Coronary artery (tissue), 2 donors: ENCODE results near the gene KAZN.
A peak's percentile ranks its signal among the peaks of the same experiment; 100 is the strongest.

ENCODE experiments used
- DNase-seq: peaks from one replicate; pipeline ENCODE4 v3.0.0-alpha.2; 2017; ENCODE audit warnings: low spot score
- H3K27ac ChIP-seq, 2 donors: fragments of 200-600 bp; sonication (generic); one replicate each; pipeline ENCODE4 v1.5.1; 2016 to 2019
- H3K4me3 ChIP-seq: fragments of 200-600 bp; sonication (generic); 2 replicates; pipeline ENCODE4 v1.5.1; 2016; ENCODE audit warnings: mild to moderate bottlenecking, moderate library complexity
- TF ChIP-seq, protein P1 (sequence below): fragments of 200-600 bp; sonication (generic); IDR thresholded peaks from one replicate; pipeline ENCODE4 v1.5.1; 2019; ENCODE audit warnings: antibody characterized with exemption

The KAZN gene

DNA sequence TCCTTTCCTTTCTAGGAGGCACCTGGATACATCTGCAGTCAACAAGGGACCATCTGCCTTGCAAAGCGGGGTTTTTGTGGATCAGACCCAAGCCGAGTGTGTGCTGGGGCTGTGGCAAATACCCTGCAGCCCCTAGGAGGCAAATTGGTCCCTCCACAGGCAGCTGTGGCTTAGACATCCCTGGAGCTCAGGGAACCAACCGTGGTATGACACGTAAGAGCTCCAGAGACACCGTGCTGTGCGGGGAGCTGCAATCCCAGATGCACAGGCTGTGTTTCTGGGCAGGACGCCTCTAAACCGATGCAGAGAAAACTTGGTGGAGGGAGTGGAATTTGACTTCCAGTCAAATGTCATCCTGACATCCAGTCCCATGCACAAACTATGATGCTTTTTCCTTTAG, 141.5 kb downstream of the KAZN start:
- Histone ChIP-seq H3K27ac (no peak overlapping the region), H3K4me3 (no peak overlapping the region)
- DNase-seq: no peak
- TF ChIP-seq, protein P1, sequence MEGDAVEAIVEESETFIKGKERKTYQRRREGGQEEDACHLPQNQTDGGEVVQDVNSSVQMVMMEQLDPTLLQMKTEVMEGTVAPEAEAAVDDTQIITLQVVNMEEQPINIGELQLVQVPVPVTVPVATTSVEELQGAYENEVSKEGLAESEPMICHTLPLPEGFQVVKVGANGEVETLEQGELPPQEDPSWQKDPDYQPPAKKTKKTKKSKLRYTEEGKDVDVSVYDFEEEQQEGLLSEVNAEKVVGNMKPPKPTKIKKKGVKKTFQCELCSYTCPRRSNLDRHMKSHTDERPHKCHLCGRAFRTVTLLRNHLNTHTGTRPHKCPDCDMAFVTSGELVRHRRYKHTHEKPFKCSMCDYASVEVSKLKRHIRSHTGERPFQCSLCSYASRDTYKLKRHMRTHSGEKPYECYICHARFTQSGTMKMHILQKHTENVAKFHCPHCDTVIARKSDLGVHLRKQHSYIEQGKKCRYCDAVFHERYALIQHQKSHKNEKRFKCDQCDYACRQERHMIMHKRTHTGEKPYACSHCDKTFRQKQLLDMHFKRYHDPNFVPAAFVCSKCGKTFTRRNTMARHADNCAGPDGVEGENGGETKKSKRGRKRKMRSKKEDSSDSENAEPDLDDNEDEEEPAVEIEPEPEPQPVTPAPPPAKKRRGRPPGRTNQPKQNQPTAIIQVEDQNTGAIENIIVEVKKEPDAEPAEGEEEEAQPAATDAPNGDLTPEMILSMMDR: no peak

DNA sequence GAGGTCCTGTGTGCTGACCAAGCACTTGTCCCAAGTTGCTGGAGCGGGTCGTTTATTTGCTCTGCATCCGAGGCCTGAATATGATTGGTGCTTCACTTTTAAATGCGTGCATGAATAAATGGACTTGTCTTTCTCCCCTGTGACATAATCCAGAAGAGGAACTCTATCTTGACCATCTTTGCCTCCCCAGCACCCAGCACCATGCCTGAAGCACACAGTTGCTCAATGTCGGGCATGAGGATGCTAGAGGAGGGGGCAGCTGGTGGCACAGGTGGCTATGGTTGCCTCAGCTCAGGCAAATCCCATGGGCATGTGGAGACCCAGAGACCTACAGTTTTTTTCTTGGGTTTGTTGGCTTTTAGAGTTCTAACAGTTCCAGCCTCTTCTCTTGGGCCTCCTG, 142.6 kb downstream of the KAZN start:
- Histone ChIP-seq H3K4me3 (no peak overlapping the region), H3K27ac (no peak overlapping the region)
- no peak for DNase-seq
- TF ChIP-seq, protein P1: no peak

DNA sequence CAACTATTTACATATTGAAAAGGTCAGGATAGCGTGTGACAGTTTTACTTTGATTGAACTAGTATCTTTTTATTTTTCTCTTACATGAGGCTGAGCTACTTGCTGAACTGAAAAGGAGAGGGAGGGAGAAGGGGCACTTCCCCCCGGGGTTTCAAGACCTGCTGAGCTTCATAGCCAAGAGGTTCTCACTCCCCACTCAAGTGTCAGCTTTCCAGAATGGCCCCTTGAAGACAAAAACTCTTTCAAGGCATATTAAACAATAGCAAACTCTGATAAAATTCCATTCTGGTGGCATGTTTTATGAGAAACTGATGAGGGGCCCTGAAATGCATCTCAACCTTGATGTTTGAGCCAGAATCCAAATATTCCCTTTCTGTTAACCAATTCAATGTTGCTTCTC, 143.0 kb downstream of the KAZN start:
- H3K4me3 ChIP-seq: no peak overlapping the region
- DNase-seq: no peak
- no peak overlapping the region for H3K27ac ChIP-seq
- TF ChIP-seq, protein P1: no peak

DNA sequence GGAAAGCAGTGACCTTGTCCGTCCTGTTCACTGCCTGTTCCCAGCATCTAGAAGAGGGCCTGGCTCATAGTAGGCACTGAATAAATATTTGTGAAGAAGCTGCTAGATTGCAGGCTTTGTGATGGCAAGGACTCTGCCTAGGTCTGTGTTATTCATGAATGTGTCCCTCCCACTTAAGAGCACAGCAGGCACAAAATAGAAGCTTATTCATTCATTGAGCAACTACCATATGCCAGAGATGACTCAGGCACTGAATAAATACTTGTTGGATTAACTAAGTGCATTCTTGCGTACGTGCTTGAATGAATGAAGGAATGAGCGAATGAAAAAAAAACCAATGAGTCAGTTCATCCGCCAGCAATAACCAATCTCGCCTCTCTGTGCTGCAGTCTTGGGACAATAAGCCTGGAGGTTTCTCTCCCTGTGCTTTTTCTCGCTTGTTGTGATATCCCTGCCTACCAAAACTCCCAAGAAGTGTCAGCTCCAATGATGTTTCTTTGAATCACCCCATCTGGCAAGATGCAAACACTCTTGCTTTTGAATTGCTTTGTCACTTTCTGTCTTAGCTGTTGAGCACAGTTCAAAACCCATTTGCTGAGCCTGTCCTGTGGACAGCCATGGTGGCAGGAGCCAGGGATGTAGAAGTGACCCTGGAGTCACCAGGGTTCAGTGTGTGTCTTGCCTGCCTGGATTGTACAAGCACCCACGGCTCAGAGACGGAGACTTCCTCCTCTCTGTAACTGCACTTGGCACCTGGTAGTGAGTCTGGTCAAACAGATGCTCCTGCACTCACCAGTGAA, 143.9 kb downstream of the KAZN start:
- TF ChIP-seq, protein P1: no peak
- no peak for DNase-seq
- Histone ChIP-seq H3K27ac (peak overlapping the region in 1 of 2 donors; percentile 3), H3K4me3 (no peak overlapping the region)

DNA sequence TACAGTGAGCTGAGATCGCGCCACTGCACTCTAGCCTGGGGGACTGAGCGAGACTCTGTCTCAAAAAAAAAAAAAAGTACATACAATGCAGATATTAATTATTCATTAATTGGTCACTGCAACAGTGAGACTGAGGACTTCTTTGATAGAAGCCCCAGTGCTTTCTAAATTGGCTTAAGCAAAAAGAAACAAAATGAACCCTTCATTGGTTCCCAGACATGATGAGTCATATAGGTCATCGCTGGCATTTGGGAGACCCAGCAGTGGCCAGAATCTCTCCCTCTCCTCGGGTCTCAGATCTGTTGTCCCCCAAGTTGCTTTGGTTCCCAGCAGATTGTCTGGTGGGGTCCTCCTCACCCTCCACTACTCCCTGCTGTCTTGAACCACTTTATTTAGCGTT, 144.9 kb downstream of the KAZN start:
- TF ChIP-seq, protein P1: no peak
- DNase-seq: no peak
- no peak overlapping the region for H3K27ac ChIP-seq
- no peak overlapping the region for H3K4me3 ChIP-seq

DNA sequence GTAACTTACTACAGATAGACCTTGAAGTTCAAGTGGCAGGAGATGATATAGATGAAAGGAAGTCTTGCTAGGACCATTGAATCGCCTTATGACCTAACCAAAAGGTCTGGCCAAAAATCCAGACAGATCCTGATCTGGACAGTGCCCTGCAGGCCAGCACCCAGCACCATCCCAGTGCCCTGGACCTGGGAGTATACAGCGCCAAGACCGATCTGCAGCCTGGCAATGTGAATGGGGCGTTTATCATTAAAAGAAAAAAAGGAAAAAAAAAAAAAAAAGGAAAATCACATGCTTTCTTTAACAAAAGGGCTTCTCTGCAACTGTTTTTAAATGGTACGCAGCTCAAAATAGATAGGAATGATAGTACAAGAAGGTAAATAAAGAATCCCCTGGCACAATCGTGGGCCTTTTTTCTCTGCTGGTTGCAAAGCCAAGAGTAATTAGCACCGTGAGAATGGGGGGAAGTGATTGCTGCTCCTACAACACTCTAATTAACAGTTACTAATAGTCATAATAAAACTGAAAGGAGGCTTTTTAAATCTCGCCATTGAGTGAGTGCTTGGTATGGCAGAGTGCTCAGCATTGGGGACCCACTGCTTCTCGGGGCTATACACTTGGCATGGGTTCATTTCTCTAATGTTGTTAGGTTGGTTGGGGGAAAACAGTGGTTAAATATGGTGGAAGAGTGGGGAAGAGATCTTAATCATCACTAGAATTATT, 146.7 kb downstream of the KAZN start:
- Histone ChIP-seq H3K27ac (no peak overlapping the region), H3K4me3 (no peak overlapping the region)
- DNase-seq: no peak
- TF ChIP-seq, protein P1: no peak

DNA sequence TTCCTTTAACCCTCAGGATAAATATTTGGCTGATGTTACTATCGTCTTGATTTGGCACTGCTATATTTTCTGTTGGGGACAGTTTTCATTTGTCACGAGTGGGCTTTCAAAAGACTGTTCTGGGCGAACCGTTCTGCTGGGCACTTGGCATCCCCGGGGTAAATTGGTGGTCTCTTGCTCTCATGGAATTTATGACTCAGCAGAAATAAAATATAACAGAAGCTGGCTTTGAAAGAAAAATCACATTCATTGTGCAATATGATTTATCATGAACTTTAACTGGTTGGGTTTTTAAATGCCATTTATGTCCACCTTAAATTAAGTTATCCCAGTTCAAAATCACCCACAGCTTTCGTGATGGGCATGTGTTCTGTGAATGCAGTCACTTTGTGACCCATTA, 147.3 kb downstream of the KAZN start:
- H3K4me3 ChIP-seq: no peak overlapping the region
- DNase-seq: no peak
- no peak overlapping the region for H3K27ac ChIP-seq
- TF ChIP-seq, protein P1: no peak
